Renal pelvis (tissue), 4 donors: ENCODE measurements around the gene ERGIC1. TPM values are rescaled to one million over a fixed set of nuclear protein-coding genes. Genes with fewer than 3 reads are reported as not detected.

Experiments
- DNase-seq: peaks from one replicate; pipeline ENCODE4 v3.0.0-alpha.2; 2013
- polyA plus RNA-seq, 3 donors: library from polyadenylated mRNA; unstranded; fragments of 120-200 nt; gene quantifications; one replicate each; pipeline ENCODE4 v1.2.1, GENCODE V29; 2013; ENCODE audit not compliant: insufficient read length in 3 of 3

ERGIC1 gene
- polyA plus RNA-seq, 3 donors = 109 to 119 (median 118) TPM

- no peak for DNase-seq
Observed at GRCh38 chr5:172898218-172898842, 64.3 kb downstream of the ERGIC1 start.

- DNase-seq = no peak
Observed at GRCh38 chr5:172898843-172899369, 64.9 kb downstream of the ERGIC1 start.

- DNase-seq = no peak
Observed at GRCh38 chr5:172899436-172899835, 65.4 kb downstream of the ERGIC1 start.

- peak; percentile 81 for DNase-seq
Observed at GRCh38 chr5:172901012-172901780, 67.1 kb downstream of the ERGIC1 start.

- DNase-seq = no peak
Observed at GRCh38 chr5:172901788-172902496, 67.9 kb downstream of the ERGIC1 start.

- DNase-seq = peak; percentile 73
Observed at GRCh38 chr5:172902497-172903472, 68.7 kb downstream of the ERGIC1 start.

- DNase-seq = no peak
Observed at GRCh38 chr5:172903790-172904189, 69.7 kb downstream of the ERGIC1 start.

GRCh38 chr5:172904312-172904642 is 70.2 kb downstream of the ERGIC1 start:
- DNase-seq = no peak

- DNase-seq = no peak
Observed at GRCh38 chr5:172904643-172905345, 70.7 kb downstream of the ERGIC1 start.

- no peak for DNase-seq
Observed at GRCh38 chr5:172905346-172906140, 71.5 kb downstream of the ERGIC1 start.

GRCh38 chr5:172906436-172906835 is 72.4 kb downstream of the ERGIC1 start:
- no peak for DNase-seq

- no peak for DNase-seq
Observed at GRCh38 chr5:172906888-172907287, 72.8 kb downstream of the ERGIC1 start.

GRCh38 chr5:172907657-172908056 is 73.6 kb downstream of the ERGIC1 start:
- DNase-seq = no peak

GRCh38 chr5:172908662-172909061 is 74.6 kb downstream of the ERGIC1 start:
- no peak for DNase-seq

GRCh38 chr5:172909931-172910502 is 76.0 kb downstream of the ERGIC1 start:
- DNase-seq = no peak

- no peak for DNase-seq
Observed at GRCh38 chr5:172910828-172911627, 77.0 kb downstream of the ERGIC1 start.

GRCh38 chr5:172911628-172911880 is 77.5 kb downstream of the ERGIC1 start:
- no peak for DNase-seq

GRCh38 chr5:172911976-172912375 is 77.9 kb downstream of the ERGIC1 start:
- DNase-seq = no peak
